ENCODE data around the gene MYLK2.
"Not testable (repeated sequence)": the region's sequence is repeated elsewhere in the genome, so short reads cannot be mapped to it uniquely, and the experiment has no call there.

Gene MYLK2

GRCh38 chr20:31808481-31808880 lies 10.7 kb upstream of the MYLK2 start:
- no peak for TF ChIP-seq CTCF (conservative IDR thresholded peaks at IDR 0.05)
- TF ChIP-seq ZFX (IDR thresholded peaks at IDR 0.05) = no peak
- H3K27ac ChIP-seq = no peak overlapping the region

- no peak overlapping the region for H3K27ac ChIP-seq
- TF ChIP-seq ZFX (IDR thresholded peaks at IDR 0.05) (no peak), CTCF (conservative IDR thresholded peaks at IDR 0.05) (no peak)
Observed at GRCh38 chr20:31809661-31810060, 9.5 kb upstream of the MYLK2 start.

- no peak for TF ChIP-seq ZFX (IDR thresholded peaks at IDR 0.05)
- no peak for TF ChIP-seq CTCF (conservative IDR thresholded peaks at IDR 0.05)
- no peak overlapping the region for H3K27ac ChIP-seq
Observed at GRCh38 chr20:31811198-31811597, 8.0 kb upstream of the MYLK2 start.

- no peak overlapping the region for H3K27ac ChIP-seq
- TF ChIP-seq ZFX (IDR thresholded peaks at IDR 0.05) = no peak
- no peak for TF ChIP-seq CTCF (conservative IDR thresholded peaks at IDR 0.05)
Observed at GRCh38 chr20:31811796-31812728, 7.1 kb upstream of the MYLK2 start.

GRCh38 chr20:31813611-31814010 lies 5.5 kb upstream of the MYLK2 start:
- TF ChIP-seq ZFX (IDR thresholded peaks at IDR 0.05) (no peak), CTCF (conservative IDR thresholded peaks at IDR 0.05) (no peak)

GRCh38 chr20:31814142-31814541 lies 5.0 kb upstream of the MYLK2 start:
- not testable (repeated sequence) for H3K27ac ChIP-seq

More at GRCh38 chr20:31813611-31814010, 5.5 kb upstream of the MYLK2 start:
- no peak overlapping the region for H3K27ac ChIP-seq

- no peak overlapping the region for H3K27ac ChIP-seq
- TF ChIP-seq ZFX (IDR thresholded peaks at IDR 0.05) = no peak
- no peak for TF ChIP-seq CTCF (conservative IDR thresholded peaks at IDR 0.05)
Observed at GRCh38 chr20:31815408-31816188, 3.6 kb upstream of the MYLK2 start.
